Nephron progenitor cell (in vitro differentiated cells): ENCODE measurements around the gene APBB2.
A peak's percentile ranks its signal among the peaks of the same experiment; 100 is the strongest.
"Not testable (repeated sequence)": the region's sequence is repeated elsewhere in the genome, so short reads cannot be mapped to it uniquely, and the experiment has no call there.

Experiments used
- DNase-seq: peaks from one replicate; pipeline ENCODE4 v3.0.0; 2021
- H3K27ac Mint-ChIP-seq: 2 replicates; pipeline ENCODE4 v1.8.0; 2021; ENCODE audit warnings: mild to moderate bottlenecking, moderate library complexity, mixed read lengths
- H3K27me3 Mint-ChIP-seq: 2 replicates; pipeline ENCODE4 v1.8.0; 2021; ENCODE audit warnings: mild to moderate bottlenecking, low read depth, mixed read lengths; ENCODE audit not compliant: poor library complexity
- H3K36me3 Mint-ChIP-seq: 2 replicates; pipeline ENCODE4 v1.8.0; 2021; ENCODE audit warnings: low read depth, mixed read lengths
- H3K4me1 Mint-ChIP-seq: 2 replicates; pipeline ENCODE4 v1.8.0; 2021; ENCODE audit warnings: mixed read lengths
- H3K4me3 Mint-ChIP-seq: 2 replicates; pipeline ENCODE4 v1.8.0; 2021; ENCODE audit warnings: mild to moderate bottlenecking, moderate library complexity, mixed read lengths
- H3K9me3 Mint-ChIP-seq: 2 replicates; pipeline ENCODE4 v1.8.0; 2021; ENCODE audit warnings: mild to moderate bottlenecking, moderate library complexity, mixed read lengths
- CTCF ChIP-seq: fragments of 200-600 bp; sonication (generic); IDR thresholded peaks from 2 replicates; pipeline ENCODE4 v1.5.0; 2021; ENCODE audit warnings: antibody characterized with exemption

APBB2 gene

GRCh38 chr4:40822420-40823166 lies 391.7 kb downstream of the APBB2 start:
- no peak overlapping the region for H3K27ac Mint-ChIP-seq
- TF ChIP-seq CTCF = no peak
- peaks cover 72% of the 10 kb centered on the region for H3K36me3 Mint-ChIP-seq
- DNase-seq = no peak
- peaks cover 15% of the 10 kb centered on the region for H3K4me1 Mint-ChIP-seq
- no peaks in the 10 kb centered on the region for H3K9me3 Mint-ChIP-seq
- peaks cover 6% of the 10 kb centered on the region for H3K27me3 Mint-ChIP-seq
- H3K4me3 Mint-ChIP-seq = no peak overlapping the region

- Mint-ChIP-seq H3K4me1 (peaks cover 6% of the 10 kb centered on the region), H3K4me3 (no peak overlapping the region), H3K36me3 (peaks cover 70% of the 10 kb centered on the region), H3K27me3 (peaks cover 6% of the 10 kb centered on the region), H3K9me3 (no peaks in the 10 kb centered on the region), H3K27ac (no peak overlapping the region)
- TF ChIP-seq CTCF = no peak
- DNase-seq = no peak
Measured at GRCh38 chr4:40820101-40820500, 394.2 kb downstream of the APBB2 start.

GRCh38 chr4:40817157-40817556 lies 397.2 kb downstream of the APBB2 start:
- not testable (repeated sequence) for H3K4me1 Mint-ChIP-seq, DNase-seq, H3K9me3 Mint-ChIP-seq, H3K4me3 Mint-ChIP-seq, H3K27ac Mint-ChIP-seq, H3K27me3 Mint-ChIP-seq
- H3K36me3 Mint-ChIP-seq = peaks cover 60% of the 10 kb centered on the region

- H3K9me3 Mint-ChIP-seq = no peaks in the 10 kb centered on the region
- H3K4me3 Mint-ChIP-seq = no peak overlapping the region
- peaks cover 37% of the 10 kb centered on the region for H3K36me3 Mint-ChIP-seq
- H3K4me1 Mint-ChIP-seq = no peaks in the 10 kb centered on the region
- TF ChIP-seq CTCF = no peak
- no peaks in the 10 kb centered on the region for H3K27me3 Mint-ChIP-seq
- H3K27ac Mint-ChIP-seq = no peak overlapping the region
- DNase-seq = no peak
Measured at GRCh38 chr4:40812856-40813255, 401.5 kb downstream of the APBB2 start.

- no peak for DNase-seq
- Mint-ChIP-seq H3K36me3 (peaks cover 33% of the 10 kb centered on the region), H3K27ac (peak overlapping the region; percentile 48), H3K4me1 (no peaks in the 10 kb centered on the region), H3K4me3 (no peak overlapping the region), H3K9me3 (no peaks in the 10 kb centered on the region), H3K27me3 (no peaks in the 10 kb centered on the region)
- TF ChIP-seq CTCF = no peak
Measured at GRCh38 chr4:40812386-40812785, 402.0 kb downstream of the APBB2 start.

GRCh38 chr4:40811956-40812355 lies 402.4 kb downstream of the APBB2 start:
- TF ChIP-seq CTCF = no peak
- Mint-ChIP-seq H3K9me3 (no peaks in the 10 kb centered on the region), H3K27me3 (no peaks in the 10 kb centered on the region), H3K27ac (peak overlapping the region; percentile 48), H3K4me1 (no peaks in the 10 kb centered on the region), H3K4me3 (no peak overlapping the region), H3K36me3 (peaks cover 31% of the 10 kb centered on the region)
- DNase-seq = no peak
